Activated CD8-positive, alpha-beta memory T cell treated with anti-CD3 and anti-CD28 coated beads, Interleukin-2, amount 50 U/mL, for 4 hours (primary cell): Measurements from ENCODE around the gene PYCR2.

Experiments used
- DNase-seq: peaks from one replicate; pipeline ENCODE4 v3.0.0-alpha.2; 2020

Gene PYCR2

GRCh38 chr1:225873281-225873850 lies 50.7 kb downstream of the PYCR2 start:
- no peak for DNase-seq

- DNase-seq: no peak
Observed at GRCh38 chr1:225872075-225872430, 52.0 kb downstream of the PYCR2 start.

GRCh38 chr1:225871359-225872074 lies 52.5 kb downstream of the PYCR2 start:
- DNase-seq: no peak

- DNase-seq: no peak
Observed at GRCh38 chr1:225870911-225871310, 53.1 kb downstream of the PYCR2 start.
